WTC11 (cell line): ENCODE results near the gene KNDC1. TPM values are rescaled to one million over a fixed set of nuclear protein-coding genes. Genes with fewer than 3 reads are reported as not detected.

Experiments
- ATAC-seq: fragments of 200-7000 bp; cut with Tn5 transposase; 2 replicates; pipeline ENCODE4 v1.10.0; 2021; ENCODE audit warnings: mild to moderate bottlenecking, moderate library complexity
- CTCF ChIA-PET: fragments of 300-600 bp; sonication (Branson Sonifier 250); formaldehyde crosslinking; loops from one replicate; lab custom pipeline; 2021; ENCODE audit warnings: antibody characterized with exemption; lab: Charles Lee
- POLR2A ChIA-PET: fragments of 350-600 bp; sonication (Branson Sonifier 250); formaldehyde crosslinking; loops from one replicate; lab custom pipeline; 2021; ENCODE audit warnings: antibody characterized with exemption; lab: Charles Lee
- DNase-seq: peaks from one replicate; pipeline ENCODE4 v3.0.0; 2021; ENCODE audit warnings: low spot score
- H3K27ac Mint-ChIP-seq: 2 replicates; pipeline ENCODE4 v1.8.0; 2021; ENCODE audit warnings: mixed read lengths
- H3K27me3 Mint-ChIP-seq: 2 replicates; pipeline ENCODE4 v1.8.0; 2021; ENCODE audit warnings: low read depth, mild to moderate bottlenecking, moderate library complexity, mixed read lengths
- H3K36me3 Mint-ChIP-seq: 2 replicates; pipeline ENCODE4 v1.8.0; 2021; ENCODE audit warnings: mixed read lengths
- H3K4me1 Mint-ChIP-seq: 2 replicates; pipeline ENCODE4 v1.8.0; 2022; ENCODE audit warnings: mixed read lengths
- H3K4me3 Mint-ChIP-seq: 2 replicates; pipeline ENCODE4 v1.8.0; 2021; ENCODE audit warnings: mild to moderate bottlenecking, moderate library complexity, mixed read lengths
- H3K9me3 Mint-ChIP-seq: 2 replicates; pipeline ENCODE4 v1.8.0; 2021; ENCODE audit warnings: mixed read lengths
- CREM ChIP-seq: sonication (generic); formaldehyde crosslinking; IDR thresholded peaks from 2 replicates; pipeline ENCODE4 v1.8.1; 2022; ENCODE audit warnings: mild to moderate bottlenecking, missing genetic modification reagents, moderate library complexity
- GRHL2 ChIP-seq: fragments of 250-450 bp; sonication (Bioruptor Pico); IDR thresholded peaks from 2 replicates; pipeline ENCODE4 v1.8.0; 2022; ENCODE audit warnings: mild to moderate bottlenecking, moderate library complexity; ENCODE audit not compliant: insufficient replicate concordance, severe bottlenecking
- GTF2I ChIP-seq: fragments of 250-450 bp; sonication (Bioruptor Pico); conservative IDR thresholded peaks from 2 replicates; pipeline ENCODE4 v1.4.0; 2021; ENCODE audit warnings: mild to moderate bottlenecking
- NR3C1 ChIP-seq: sonication (generic); formaldehyde crosslinking; conservative IDR thresholded peaks from 2 replicates; pipeline ENCODE4 v1.8.1; 2023; ENCODE audit warnings: low read depth, mild to moderate bottlenecking, missing genetic modification reagents
- RORB ChIP-seq: fragments of 250-450 bp; sonication (Bioruptor Pico); IDR thresholded peaks from 2 replicates; pipeline ENCODE4 v1.9.0; 2021; ENCODE audit warnings: mild to moderate bottlenecking
- TEAD4 ChIP-seq: sonication (generic); formaldehyde crosslinking; IDR thresholded peaks from 2 replicates; pipeline ENCODE4 v1.8.0; 2022; ENCODE audit warnings: mild to moderate bottlenecking, missing genetic modification reagents
- ZNF396 ChIP-seq: fragments of 250-450 bp; sonication (Bioruptor Pico); IDR thresholded peaks from 2 replicates; pipeline ENCODE4 v1.8.0; 2021; ENCODE audit warnings: mild to moderate bottlenecking, moderate library complexity, borderline replicate concordance
- ZNF671 ChIP-seq: fragments of 250-450 bp; sonication (Bioruptor Pico); IDR thresholded peaks from 2 replicates; pipeline ENCODE4 v1.8.0; 2021; ENCODE audit warnings: mild to moderate bottlenecking
- total RNA-seq: library from RNA; stranded (reverse); gene quantifications from 3 replicates; pipeline ENCODE4 v1.2.3, GENCODE V29; 2021
- TF ChIP-seq, protein P1 (sequence below): sonication (generic); formaldehyde crosslinking; IDR thresholded peaks from 2 replicates; pipeline ENCODE4 v1.8.0; 2022; ENCODE audit warnings: missing genetic modification reagents
- TF ChIP-seq, protein P2 (sequence below): sonication (generic); formaldehyde crosslinking; IDR thresholded peaks from 2 replicates; pipeline ENCODE4 v1.8.0; 2022; ENCODE audit warnings: mild to moderate bottlenecking, missing genetic modification reagents
- TF ChIP-seq, protein P3 (sequence below): fragments of 250-450 bp; sonication (Bioruptor Pico); IDR thresholded peaks from 2 replicates; pipeline ENCODE4 v1.9.0; 2021; ENCODE audit warnings: moderate library complexity, mild to moderate bottlenecking, inconsistent platforms, borderline replicate concordance
- TF ChIP-seq, protein P4 (sequence below): sonication (generic); formaldehyde crosslinking; IDR thresholded peaks from 2 replicates; pipeline ENCODE4 v1.8.1; 2023; ENCODE audit warnings: mild to moderate bottlenecking, missing genetic modification reagents, moderate library complexity
- TF ChIP-seq, protein P5 (sequence below): sonication (generic); formaldehyde crosslinking; IDR thresholded peaks from 2 replicates; pipeline ENCODE4 v1.8.0; 2023; ENCODE audit warnings: mild to moderate bottlenecking, missing genetic modification reagents
- TF ChIP-seq, protein P6 (sequence below): sonication (generic); formaldehyde crosslinking; IDR thresholded peaks from 2 replicates; pipeline ENCODE4 v1.8.1; 2023; ENCODE audit warnings: mild to moderate bottlenecking, missing genetic modification reagents, moderate library complexity

KNDC1 gene
- total RNA-seq, 1 experiment from 2014 or later = 26.6 TPM

DNA sequence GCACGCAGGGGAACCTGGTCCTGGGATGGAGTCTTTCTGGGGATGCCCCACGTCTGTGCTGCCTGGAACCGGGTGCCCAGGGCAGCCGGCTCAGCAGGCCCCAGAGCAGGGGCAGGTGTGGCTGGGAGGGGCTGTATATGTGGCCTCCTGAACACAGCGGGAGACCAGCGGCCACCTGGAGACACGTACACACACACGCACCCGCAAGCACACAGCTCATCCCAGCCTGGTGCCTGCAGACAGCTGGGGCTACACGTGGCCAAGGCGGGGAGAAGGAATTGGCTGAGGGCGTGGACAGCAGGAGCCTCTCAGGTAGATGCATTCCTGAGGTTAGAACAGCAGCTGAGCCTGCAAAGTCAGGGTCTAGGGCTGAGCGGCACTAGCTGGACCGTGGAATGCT is 102.7 kb downstream of the KNDC1 start:
- TF ChIP-seq, protein P1, sequence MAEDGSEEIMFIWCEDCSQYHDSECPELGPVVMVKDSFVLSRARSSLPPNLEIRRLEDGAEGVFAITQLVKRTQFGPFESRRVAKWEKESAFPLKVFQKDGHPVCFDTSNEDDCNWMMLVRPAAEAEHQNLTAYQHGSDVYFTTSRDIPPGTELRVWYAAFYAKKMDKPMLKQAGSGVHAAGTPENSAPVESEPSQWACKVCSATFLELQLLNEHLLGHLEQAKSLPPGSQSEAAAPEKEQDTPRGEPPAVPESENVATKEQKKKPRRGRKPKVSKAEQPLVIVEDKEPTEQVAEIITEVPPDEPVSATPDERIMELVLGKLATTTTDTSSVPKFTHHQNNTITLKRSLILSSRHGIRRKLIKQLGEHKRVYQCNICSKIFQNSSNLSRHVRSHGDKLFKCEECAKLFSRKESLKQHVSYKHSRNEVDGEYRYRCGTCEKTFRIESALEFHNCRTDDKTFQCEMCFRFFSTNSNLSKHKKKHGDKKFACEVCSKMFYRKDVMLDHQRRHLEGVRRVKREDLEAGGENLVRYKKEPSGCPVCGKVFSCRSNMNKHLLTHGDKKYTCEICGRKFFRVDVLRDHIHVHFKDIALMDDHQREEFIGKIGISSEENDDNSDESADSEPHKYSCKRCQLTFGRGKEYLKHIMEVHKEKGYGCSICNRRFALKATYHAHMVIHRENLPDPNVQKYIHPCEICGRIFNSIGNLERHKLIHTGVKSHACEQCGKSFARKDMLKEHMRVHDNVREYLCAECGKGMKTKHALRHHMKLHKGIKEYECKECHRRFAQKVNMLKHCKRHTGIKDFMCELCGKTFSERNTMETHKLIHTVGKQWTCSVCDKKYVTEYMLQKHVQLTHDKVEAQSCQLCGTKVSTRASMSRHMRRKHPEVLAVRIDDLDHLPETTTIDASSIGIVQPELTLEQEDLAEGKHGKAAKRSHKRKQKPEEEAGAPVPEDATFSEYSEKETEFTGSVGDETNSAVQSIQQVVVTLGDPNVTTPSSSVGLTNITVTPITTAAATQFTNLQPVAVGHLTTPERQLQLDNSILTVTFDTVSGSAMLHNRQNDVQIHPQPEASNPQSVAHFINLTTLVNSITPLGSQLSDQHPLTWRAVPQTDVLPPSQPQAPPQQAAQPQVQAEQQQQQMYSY (CRISPR knock-in tag) = peak; percentile 20; the same call in 1 of the 2 replicates
- TF ChIP-seq, protein P2, sequence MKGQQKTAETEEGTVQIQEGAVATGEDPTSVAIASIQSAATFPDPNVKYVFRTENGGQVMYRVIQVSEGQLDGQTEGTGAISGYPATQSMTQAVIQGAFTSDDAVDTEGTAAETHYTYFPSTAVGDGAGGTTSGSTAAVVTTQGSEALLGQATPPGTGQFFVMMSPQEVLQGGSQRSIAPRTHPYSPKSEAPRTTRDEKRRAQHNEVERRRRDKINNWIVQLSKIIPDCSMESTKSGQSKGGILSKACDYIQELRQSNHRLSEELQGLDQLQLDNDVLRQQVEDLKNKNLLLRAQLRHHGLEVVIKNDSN (CRISPR knock-in tag) = no peak
- ATAC-seq = no peak
- no peak overlapping the region for H3K27ac Mint-ChIP-seq
- H3K9me3 Mint-ChIP-seq = no peaks in the 10 kb centered on the region
- peaks cover 4% of the 10 kb centered on the region for H3K4me1 Mint-ChIP-seq
- DNase-seq = no peak
- H3K4me3 Mint-ChIP-seq = peak overlapping the region; percentile 59
- ChIA-PET POLR2A (interaction anchor here (0.6 kb wide), 1 partner anchor 312 kb away, joined by 7 read pairs; no protein-coding TSS in a partner anchor), CTCF (interaction anchor here (0.5 to 1.6 kb wide), 5 partner anchors 12 to 307 kb away, joined by 3 to 7 read pairs (median 4); no protein-coding TSS in a partner anchor)
- H3K36me3 Mint-ChIP-seq = no peaks in the 10 kb centered on the region
- peaks cover 19% of the 10 kb centered on the region for H3K27me3 Mint-ChIP-seq

DNA sequence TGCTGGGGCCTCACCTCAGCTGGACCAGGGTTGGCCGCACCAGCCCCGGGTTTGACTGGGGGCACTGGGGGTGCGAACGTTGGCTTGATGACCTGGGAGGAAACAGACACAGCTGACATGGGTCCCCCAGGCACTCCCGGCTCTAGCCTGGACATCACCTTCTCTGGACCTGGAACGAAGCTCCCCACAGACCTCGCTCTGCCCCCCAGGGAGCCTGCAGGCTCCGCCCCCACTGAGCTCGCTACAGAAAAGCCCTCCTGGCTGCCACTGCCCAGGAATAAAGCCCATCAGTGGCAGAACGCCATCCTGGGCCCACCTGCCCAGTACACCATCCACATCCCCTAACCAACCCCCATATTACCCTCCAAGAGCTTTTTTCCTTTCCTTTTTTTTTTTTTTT is 103.7 kb downstream of the KNDC1 start:
- peaks cover 19% of the 10 kb centered on the region for H3K27me3 Mint-ChIP-seq
- ChIA-PET POLR2A (interaction anchor here (0.6 kb wide), 1 partner anchor 14 kb away, joined by 3 read pairs; no protein-coding TSS in a partner anchor), CTCF (interaction anchor here (1.0 to 1.6 kb wide), 2 partner anchors 16 to 17 kb away, joined by 3 to 4 read pairs; no protein-coding TSS in a partner anchor)
- 0 out of 2 replicates have a peak, but pooled peaks cover 4% of the 10 kb centered on the region for H3K4me1 Mint-ChIP-seq
- H3K9me3 Mint-ChIP-seq = no peaks in the 10 kb centered on the region
- H3K4me3 Mint-ChIP-seq = no peak overlapping the region
- H3K36me3 Mint-ChIP-seq = no peaks in the 10 kb centered on the region
- TF ChIP-seq TEAD4 (CRISPR knock-in tag) = no peak
- no peak for TF ChIP-seq ZNF396 (CRISPR knock-in tag)
- no peak for TF ChIP-seq CREM
- no peak for TF ChIP-seq RORB
- TF ChIP-seq, protein P3, sequence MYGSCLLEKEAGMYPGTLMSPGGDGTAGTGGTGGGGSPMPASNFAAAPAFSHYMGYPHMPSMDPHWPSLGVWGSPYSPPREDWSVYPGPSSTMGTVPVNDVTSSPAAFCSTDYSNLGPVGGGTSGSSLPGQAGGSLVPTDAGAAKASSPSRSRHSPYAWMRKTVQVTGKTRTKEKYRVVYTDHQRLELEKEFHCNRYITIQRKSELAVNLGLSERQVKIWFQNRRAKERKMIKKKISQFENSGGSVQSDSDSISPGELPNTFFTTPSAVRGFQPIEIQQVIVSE = no peak
- TF ChIP-seq, protein P4, sequence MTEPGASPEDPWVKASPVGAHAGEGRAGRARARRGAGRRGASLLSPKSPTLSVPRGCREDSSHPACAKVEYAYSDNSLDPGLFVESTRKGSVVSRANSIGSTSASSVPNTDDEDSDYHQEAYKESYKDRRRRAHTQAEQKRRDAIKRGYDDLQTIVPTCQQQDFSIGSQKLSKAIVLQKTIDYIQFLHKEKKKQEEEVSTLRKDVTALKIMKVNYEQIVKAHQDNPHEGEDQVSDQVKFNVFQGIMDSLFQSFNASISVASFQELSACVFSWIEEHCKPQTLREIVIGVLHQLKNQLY = no peak
- no peak for TF ChIP-seq ZNF671 (CRISPR knock-in tag)
- no peak for TF ChIP-seq NR3C1 (CRISPR knock-in tag)
- TF ChIP-seq, protein P5, sequence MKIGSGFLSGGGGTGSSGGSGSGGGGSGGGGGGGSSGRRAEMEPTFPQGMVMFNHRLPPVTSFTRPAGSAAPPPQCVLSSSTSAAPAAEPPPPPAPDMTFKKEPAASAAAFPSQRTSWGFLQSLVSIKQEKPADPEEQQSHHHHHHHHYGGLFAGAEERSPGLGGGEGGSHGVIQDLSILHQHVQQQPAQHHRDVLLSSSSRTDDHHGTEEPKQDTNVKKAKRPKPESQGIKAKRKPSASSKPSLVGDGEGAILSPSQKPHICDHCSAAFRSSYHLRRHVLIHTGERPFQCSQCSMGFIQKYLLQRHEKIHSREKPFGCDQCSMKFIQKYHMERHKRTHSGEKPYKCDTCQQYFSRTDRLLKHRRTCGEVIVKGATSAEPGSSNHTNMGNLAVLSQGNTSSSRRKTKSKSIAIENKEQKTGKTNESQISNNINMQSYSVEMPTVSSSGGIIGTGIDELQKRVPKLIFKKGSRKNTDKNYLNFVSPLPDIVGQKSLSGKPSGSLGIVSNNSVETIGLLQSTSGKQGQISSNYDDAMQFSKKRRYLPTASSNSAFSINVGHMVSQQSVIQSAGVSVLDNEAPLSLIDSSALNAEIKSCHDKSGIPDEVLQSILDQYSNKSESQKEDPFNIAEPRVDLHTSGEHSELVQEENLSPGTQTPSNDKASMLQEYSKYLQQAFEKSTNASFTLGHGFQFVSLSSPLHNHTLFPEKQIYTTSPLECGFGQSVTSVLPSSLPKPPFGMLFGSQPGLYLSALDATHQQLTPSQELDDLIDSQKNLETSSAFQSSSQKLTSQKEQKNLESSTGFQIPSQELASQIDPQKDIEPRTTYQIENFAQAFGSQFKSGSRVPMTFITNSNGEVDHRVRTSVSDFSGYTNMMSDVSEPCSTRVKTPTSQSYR (CRISPR knock-in tag) = no peak
- no peak for TF ChIP-seq GTF2I (CRISPR knock-in tag)
- no peak for TF ChIP-seq GRHL2
- TF ChIP-seq, protein P6, sequence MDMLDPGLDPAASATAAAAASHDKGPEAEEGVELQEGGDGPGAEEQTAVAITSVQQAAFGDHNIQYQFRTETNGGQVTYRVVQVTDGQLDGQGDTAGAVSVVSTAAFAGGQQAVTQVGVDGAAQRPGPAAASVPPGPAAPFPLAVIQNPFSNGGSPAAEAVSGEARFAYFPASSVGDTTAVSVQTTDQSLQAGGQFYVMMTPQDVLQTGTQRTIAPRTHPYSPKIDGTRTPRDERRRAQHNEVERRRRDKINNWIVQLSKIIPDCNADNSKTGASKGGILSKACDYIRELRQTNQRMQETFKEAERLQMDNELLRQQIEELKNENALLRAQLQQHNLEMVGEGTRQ (CRISPR knock-in tag) = no peak
- TF ChIP-seq, all 79 proteins: peak for 0
- no peak for ATAC-seq
- H3K27ac Mint-ChIP-seq = no peak overlapping the region
- no peak for DNase-seq
